Thyroid gland (tissue), 4 donors: ENCODE data around the gene SCD5.

Experiments used
- CTCF ChIP-seq, 6 experiments: fragments of 200-600 bp in 3 of 6; fragments of 450-650 bp in 3 of 6; sonication (generic) in 3 of 6; IDR thresholded peaks; one replicate each; pipeline ENCODE4 v1.5.1; 2016 to 2019; ENCODE audit warnings: antibody characterized with exemption in 6 of 6, mild to moderate bottlenecking in 2 of 6, inconsistent platforms in 1 of 6, moderate library complexity in 1 of 6
- POLR2A ChIP-seq, 2 donors: fragments of 450-650 bp; IDR thresholded peaks; one replicate each; pipeline ENCODE4 v1.6.1; 2017; ENCODE audit warnings: antibody characterized with exemption in 2 of 2, mild to moderate bottlenecking in 2 of 2, moderate library complexity in 1 of 2

GRCh38 chr4:82650868-82651267 is 147.7 kb downstream of the SCD5 start:
- TF ChIP-seq POLR2A (IDR thresholded peaks at IDR 0.05) (no peak), CTCF (IDR thresholded peaks at IDR 0.05) (no peak)
